NCI-H345 treated with DMSO at 0.1 percent for 48 hours (cell line): Measurements from ENCODE around the gene EYA3.

ENCODE experiments used
- DNase-seq: peaks from one replicate; lab custom pipeline; 2025; ENCODE audit not compliant: unreplicated experiment; lab: John Stamatoyannopoulos, UW

EYA3 gene

GRCh38 chr1:28112388-28113241, 24.2 kb upstream of the EYA3 start:
- no peak for DNase-seq

DNA sequence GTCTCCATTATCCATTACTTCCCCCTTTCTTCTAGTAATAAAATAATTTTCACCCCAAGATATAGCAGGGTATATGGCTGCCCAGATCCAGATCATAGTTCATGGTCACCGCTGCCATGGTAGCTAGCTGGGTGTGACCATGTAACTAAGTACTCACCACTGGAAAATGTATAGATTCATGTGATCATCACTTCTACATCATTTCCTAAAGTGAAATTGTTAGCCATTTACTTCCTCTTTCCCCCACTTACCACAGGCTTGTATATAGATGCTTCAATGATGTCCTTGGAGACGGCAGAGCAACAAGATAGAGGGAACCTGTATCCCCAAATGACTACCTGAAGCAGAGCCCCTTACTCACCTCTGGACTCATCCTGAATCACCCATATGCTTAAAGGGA, 22.7 kb upstream of the EYA3 start:
- no peak for DNase-seq

DNA sequence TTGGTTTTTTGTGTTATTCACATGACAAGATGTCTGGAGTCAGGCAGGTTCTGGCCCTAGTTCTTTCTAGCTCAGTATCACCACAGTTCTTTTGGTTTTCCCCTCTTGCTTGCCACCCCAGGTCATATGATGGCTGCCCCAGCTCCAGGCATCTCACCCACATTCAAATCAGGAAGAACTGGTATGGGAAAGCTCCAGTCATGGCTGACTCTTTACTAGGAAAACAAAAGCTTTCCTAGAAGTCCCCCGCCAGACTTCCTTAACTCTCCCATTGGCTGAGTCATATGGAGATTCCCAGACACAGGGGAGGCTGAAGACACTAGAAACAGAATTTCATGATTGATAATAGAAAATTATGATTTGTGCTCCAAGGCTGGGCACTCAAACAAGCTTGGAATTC, 22.1 kb upstream of the EYA3 start:
- no peak for DNase-seq

GRCh38 chr1:28109639-28110038, 21.2 kb upstream of the EYA3 start:
- no peak for DNase-seq

- DNase-seq: no peak
These were observed 19.6 kb upstream of the EYA3 start for GRCh38 chr1:28108001-28108400.

DNA sequence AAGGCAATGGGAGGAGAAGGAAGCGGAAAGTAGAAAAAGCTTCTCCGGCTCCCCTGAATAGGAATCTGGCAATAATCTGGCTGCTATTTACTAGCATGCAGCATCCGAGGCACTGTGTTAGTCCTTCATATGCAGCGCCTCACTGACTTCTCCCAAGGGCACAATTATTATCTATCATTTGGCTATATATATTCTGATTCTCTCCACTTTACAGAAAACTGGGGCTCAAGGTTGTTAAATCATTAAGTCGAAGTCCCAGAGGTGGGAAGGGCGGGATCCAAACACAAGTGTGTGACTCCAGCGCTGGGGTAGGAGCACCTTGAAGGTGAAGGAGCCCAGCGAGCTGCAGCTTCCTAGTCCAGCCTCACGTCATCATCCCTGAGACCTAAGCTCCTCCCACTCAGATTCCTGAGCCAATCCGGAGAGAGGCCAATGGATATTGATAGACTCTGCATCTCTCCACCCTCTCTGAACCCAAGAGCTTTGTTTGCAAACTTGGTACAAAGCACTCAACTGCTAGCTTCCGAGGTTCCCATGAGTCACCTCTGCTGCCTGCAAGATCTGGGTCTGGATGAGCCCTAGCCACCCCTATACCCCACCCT, 16.6 kb upstream of the EYA3 start:
- no peak for DNase-seq

DNA sequence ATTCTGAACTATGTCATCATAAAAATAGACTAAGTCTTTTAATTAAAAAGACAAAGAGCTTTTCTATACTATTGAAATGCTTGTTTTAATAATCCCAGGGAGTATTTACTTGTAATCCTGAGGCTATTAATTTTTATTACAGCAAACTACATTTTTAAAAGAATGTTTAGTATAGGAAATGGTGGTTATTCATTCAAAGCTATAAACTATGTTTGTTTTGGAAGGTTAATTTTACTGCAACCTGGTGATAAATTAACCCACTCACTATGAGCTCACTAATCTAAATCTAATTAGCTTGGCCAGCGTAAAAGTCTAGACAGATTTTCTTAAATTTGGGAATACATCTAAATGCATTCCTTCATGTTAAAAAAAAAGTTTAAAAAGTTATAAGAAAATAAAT, 13.8 kb upstream of the EYA3 start:
- DNase-seq: no peak

DNA sequence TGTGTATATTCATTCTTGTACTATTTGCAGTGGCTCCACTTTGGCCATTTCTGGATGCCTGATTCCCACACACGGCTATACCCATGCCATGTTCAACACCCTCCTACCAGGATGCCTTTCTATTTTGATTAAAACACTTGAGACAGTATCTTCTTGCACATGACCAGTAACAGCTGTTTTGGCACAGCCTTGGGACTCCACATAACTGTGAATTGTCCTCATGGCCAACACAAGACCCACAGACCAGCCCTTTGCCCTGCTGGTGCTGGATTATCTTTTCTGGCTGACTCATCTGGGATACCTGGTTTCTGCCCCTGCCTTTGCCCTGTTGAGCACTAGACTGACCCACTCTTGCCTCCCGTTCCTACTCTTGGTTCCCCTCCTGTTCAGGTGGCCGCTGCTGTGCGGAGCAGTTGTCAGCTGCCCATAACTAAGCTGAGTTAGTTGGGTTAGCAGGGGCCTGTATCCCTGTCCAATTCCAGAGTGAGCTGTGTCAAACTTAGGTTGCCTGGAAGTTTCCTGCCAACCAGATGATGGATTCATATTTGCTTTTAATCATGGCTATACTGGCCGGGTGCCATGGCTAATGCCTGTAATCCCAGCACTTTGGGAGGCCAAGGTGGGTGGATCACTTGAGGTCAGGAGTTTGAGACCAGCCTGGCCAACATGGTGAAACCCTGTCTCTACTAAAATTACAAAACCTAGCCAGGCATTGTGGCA, 10.8 kb upstream of the EYA3 start:
- no peak for DNase-seq

DNA sequence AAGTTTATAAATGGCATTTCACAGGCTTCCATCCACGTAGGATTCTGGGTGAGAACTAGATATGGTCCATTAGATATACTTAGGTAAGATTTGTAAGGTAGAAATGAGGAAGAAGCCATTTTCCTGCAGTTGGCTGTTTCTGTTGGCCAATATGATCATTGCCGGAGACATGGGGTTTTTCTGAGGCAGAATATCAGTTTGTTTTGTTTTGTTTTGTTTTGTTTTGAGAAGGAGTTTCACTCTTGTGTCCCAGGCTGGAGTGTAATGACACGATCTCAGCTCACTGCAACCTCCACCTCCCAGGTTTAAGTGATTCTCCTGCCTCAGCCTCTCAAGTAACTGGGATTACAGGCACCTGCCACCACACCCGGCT, 8.7 kb upstream of the EYA3 start:
- no peak for DNase-seq

- no peak for DNase-seq
These were observed 8.0 kb upstream of the EYA3 start for GRCh38 chr1:28096210-28097099.

- DNase-seq: peak; percentile 33
These were observed 2.8 kb upstream of the EYA3 start for GRCh38 chr1:28091043-28091781.

DNA sequence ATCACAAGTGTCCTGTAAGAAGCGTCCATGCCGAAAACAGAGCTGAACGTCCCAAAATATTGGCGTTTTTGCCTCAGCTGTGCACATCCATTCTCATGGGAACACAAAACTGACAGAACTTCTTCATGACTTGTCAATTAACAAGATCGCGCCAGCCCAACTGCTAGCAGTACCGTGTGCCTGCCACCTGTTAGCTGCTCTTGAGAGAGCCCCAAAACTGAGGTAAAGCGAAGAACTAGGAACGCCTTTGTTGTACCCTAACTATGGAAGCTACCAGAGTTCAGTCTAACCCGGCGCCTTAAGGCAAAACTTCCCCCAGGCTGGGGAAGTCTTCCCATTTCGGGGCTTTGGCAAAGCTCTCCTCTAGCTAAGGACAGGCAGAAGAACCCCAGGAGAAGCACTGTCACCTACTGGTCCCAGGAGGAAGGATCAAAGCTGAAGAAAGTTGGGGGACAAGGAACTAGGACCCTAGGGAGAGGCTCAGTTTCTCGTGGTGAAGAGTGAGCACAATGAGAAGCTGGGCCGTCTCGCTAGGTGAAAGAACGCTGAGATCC, 719 bp downstream of the EYA3 start:
- DNase-seq: no peak

DNA sequence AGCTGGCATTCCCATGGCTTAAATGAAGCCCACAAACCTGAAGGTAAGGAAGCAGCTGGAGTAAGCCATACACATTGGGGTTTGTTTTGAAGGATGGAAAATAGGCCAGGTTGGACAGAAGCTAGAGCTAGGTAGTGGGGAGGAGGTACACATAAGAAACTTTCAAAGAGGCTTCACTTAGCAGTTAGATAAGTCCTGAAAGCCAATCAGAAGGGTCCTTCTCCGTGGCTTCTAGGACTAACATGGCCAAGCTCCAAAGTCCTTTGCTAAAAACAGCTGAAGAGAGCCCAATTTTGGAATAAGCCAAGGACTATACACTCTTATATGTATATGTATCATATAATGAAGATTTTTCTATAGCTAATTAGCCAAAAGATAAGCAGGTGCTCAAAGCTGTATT, 1.8 kb downstream of the EYA3 start:
- DNase-seq: no peak

- DNase-seq: no peak
These were observed 3.3 kb downstream of the EYA3 start for GRCh38 chr1:28085129-28085528.

DNA sequence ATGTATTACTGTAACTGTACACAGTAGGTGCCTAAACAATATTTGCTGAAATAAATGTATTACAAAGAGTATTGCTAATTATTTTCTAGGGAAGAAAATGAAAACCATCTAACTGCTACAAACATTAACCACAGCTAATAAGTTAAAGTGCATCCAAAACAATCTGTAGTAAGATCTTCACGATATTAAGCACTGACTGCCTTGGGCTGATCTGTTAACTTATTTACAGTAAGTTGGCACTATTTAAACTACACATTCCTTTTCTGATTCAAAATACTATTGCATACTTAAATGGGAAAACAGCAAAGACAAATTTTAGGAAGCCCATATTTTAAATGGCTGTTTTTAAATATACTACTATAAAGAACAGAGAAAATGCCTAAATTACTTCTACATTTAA, 4.5 kb downstream of the EYA3 start:
- DNase-seq: no peak

GRCh38 chr1:28078680-28079626, 9.5 kb downstream of the EYA3 start:
- DNase-seq: no peak

DNA sequence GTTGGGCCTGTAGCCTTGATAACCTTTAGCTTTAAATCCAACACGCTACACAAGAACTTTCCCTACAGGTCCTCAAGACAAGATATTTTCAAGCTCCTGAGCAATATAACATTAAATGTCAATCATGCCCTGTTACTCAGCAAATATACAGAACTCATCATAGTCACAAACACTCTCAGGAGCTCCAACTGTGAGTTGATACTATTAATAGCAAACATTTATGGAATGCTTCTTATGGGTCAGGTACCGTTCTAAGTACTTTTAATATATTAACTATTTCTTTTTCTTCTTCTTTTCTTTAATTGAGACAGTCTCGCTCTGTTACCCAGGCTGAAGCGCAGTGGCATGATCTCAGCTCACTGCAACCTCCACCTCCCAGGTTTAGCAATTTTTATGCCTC, 10.1 kb downstream of the EYA3 start:
- DNase-seq: no peak

DNA sequence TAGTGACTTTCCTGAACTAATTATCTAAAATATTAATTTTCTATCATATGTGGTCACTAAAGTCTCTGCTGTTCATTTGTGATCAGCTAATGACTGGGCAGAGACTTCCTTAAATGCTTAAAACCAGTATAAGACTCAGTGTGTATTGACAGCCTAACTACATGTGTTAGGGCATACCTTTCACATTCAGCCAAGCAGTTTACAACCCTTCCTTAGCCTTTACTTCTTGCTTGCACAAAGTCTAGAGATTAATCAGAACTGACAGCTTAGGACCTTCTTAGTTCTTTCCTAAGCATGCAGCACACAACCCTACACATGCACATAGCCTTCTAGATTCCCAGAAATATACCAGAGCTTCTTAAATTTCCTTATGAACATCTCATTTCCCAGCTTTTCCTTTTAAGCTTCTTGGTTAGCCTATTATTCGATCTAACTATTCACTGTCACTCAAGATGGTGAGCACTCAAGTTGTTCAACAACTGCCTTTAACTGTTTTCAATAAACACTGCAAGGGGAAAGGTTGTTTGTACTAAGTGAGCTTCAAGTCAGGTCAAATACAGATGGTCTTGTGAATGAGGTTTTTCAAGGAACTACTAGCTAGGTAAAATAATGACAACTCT, 13.4 kb downstream of the EYA3 start:
- DNase-seq: no peak

GRCh38 chr1:28073867-28074266, 14.5 kb downstream of the EYA3 start:
- DNase-seq: no peak
